ENCODE data around the gene KRTAP24-1.

- TF ChIP-seq FOXK2 (IDR thresholded peaks at IDR 0.05) (no peak), NFRKB (IDR thresholded peaks at IDR 0.05) (no peak), TARDBP (IDR thresholded peaks at IDR 0.05) (no peak), FOXM1 (IDR thresholded peaks at IDR 0.05; ENCODE audit: borderline replicate concordance) (no peak), FOXA1 (IDR thresholded peaks at IDR 0.05) (no peak), L3MBTL2 (conservative IDR thresholded peaks at IDR 0.05) (no peak), BHLHE40 (IDR thresholded peaks at IDR 0.05; ENCODE audit: borderline replicate concordance) (no peak), SUZ12 (IDR thresholded peaks at IDR 0.05) (no peak), SP1 (IDR thresholded peaks at IDR 0.05) (no peak), ZNF384 (IDR thresholded peaks at IDR 0.05) (no peak)
These were observed 11.6 kb downstream of the KRTAP24-1 start for GRCh38 chr21:30271156-30271555.

Data from HEK293T (cell line).